ENCODE measurements around the gene DNAJC16. TPM values are rescaled to one million over a fixed set of nuclear protein-coding genes. Genes with fewer than 3 reads are reported as not detected.

DNAJC16 gene
- total RNA-seq, 1 experiment from 2014 or later = 9.2 TPM

DNA sequence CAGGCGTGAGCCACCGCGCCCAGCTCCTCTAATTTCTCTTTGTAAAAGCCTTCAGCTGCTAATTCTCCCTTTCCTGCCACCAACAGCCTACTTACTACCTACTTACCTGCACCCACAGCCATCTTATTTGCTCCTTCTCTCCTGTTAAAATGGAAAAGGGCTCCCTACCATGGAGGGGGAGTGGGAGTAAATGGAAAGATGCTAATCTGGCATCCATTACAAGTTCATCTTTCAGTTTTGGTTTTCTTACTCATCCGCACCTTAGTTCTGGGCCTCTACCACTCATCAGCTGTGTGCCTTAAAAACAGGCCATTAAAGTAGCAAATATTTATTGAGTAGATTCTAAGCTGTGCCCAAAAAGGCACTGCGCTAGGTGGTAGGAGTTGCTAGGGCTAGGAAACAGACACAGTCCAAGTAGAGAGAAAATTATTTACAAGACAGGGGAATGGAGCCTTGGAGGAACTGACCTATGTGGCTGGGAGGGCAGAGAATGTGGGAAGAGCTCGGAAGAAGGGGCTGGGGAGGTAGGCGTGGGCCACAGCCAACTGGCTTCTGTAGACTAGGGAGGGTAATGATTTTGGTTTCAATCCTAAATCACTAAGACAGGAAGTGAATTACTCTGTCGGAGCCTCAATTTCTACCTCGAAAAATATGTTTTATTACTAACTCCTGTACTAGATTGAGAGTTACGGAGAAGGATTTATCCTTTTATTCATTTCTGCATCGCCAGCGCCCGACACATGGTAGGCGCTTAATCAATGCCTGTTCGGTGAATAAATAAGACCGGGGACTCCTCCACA, 89.9 kb downstream of the DNAJC16 start:
- Histone ChIP-seq H3K79me2 (ENCODE audit: low read length) (peaks cover 38% of the 10 kb centered on the region), H3K27ac (ENCODE audit: low read length) (peak overlapping the region; percentile 38), H3K4me3 (ENCODE audit: low read length) (peak overlapping the region; percentile 74), H3K9ac (ENCODE audit: low read length) (peak overlapping the region; percentile 50), H3K9me3 (ENCODE audit: low read length) (no peaks in the 10 kb centered on the region), H4K20me1 (ENCODE audit: low read length) (peaks cover 13% of the 10 kb centered on the region), H3K4me1 (ENCODE audit: insufficient read depth, low read length) (peaks cover 33% of the 10 kb centered on the region), H3K9me2 (replicated peaks; ENCODE audit: low read length) (no peaks in the 10 kb centered on the region), H3K27me3 (ENCODE audit: low read length) (no peaks in the 10 kb centered on the region), H2AFZ (ENCODE audit: low read length) (peak overlapping the region; percentile 91), H3K36me3 (ENCODE audit: low read depth, low read length) (no peaks in the 10 kb centered on the region), H3F3A (ENCODE audit: low read length, unreplicated experiment) (peaks cover 4% of the 10 kb centered on the region), H3K4me2 (ENCODE audit: low read length) (peak overlapping the region; percentile 81)
- CTCF ChIA-PET = no interaction called here
- DNase-seq (no peak), ATAC-seq (peak; percentile 5)
- intact Hi-C loops (cut with micrococcal nuclease) = loop anchor here (2.0 kb wide), 1 partner anchor 14 kb away; no protein-coding TSS in a partner anchor
- POLR2A ChIA-PET (ENCODE audit: unreplicated experiment) = no interaction called here
- TF ChIP-seq EZH2 (IDR thresholded peaks at IDR 0.05; ENCODE audit: low read length, unreplicated experiment) = no peak
- TF ChIP-seq, protein P1, sequence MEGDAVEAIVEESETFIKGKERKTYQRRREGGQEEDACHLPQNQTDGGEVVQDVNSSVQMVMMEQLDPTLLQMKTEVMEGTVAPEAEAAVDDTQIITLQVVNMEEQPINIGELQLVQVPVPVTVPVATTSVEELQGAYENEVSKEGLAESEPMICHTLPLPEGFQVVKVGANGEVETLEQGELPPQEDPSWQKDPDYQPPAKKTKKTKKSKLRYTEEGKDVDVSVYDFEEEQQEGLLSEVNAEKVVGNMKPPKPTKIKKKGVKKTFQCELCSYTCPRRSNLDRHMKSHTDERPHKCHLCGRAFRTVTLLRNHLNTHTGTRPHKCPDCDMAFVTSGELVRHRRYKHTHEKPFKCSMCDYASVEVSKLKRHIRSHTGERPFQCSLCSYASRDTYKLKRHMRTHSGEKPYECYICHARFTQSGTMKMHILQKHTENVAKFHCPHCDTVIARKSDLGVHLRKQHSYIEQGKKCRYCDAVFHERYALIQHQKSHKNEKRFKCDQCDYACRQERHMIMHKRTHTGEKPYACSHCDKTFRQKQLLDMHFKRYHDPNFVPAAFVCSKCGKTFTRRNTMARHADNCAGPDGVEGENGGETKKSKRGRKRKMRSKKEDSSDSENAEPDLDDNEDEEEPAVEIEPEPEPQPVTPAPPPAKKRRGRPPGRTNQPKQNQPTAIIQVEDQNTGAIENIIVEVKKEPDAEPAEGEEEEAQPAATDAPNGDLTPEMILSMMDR (conservative IDR thresholded peaks at IDR 0.05; ENCODE audit: low read depth, low read length) = no peak
- TF ChIP-seq EZH2phosphoT487 (IDR thresholded peaks at IDR 0.05; ENCODE audit: borderline replicate concordance, low read length) = no peak
- TSS peak; percentile 81 for BruUV-seq (replicated peaks)

DNA sequence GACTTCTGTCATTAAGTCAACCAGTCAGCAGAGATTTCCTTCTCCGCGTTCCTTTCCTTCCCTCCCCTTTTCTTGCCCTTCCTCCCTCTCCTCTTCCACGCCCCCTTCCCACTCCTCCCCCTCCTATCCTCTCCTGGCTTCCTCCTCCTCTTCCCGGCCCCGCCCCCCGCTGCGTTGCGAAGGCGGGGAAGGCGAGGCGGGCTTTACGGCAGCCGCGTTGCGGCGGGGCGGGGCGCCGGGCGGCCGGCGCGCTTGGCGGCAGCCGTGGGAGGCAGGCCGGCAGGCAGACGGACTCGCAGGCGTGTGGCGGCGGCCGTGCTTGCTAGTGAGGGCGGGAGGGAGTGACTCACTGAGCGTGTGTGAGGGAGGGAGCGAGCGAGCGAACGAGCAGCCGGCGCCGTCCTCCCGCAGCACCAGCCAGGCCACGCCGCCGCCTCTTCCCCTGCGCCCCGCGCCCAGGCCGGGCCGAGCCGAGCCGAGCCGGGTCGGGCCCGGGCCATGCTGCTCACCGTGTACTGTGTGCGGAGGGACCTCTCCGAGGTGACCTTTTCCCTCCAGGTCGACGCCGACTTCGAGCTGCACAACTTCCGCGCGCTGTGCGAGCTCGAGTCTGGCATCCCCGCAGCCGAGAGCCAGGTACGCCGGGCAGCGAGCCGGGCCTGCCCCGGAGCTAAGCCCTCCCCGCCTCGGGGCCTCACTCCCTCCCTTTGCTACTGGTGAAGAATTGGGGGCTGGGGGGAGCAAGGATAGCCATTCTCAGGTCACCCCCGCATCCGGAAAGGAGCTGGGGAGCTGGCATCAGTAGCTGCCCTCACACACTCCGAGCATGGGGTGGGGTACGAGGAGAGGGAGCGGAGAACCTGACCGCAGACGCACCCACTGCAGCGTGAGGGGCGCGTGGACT, 90.8 kb downstream of the DNAJC16 start, which contains the start of gene DDI2:
Gene DDI2 (plus strand): TSS at position 286 of the 904 bp plus-strand sequence. CDS start 213 bp downstream, at position 499.
- Histone ChIP-seq H3K9me3 (ENCODE audit: low read length) (no peaks in the 10 kb centered on the region), H3K36me3 (ENCODE audit: low read depth, low read length) (no peaks in the 10 kb centered on the region), H3F3A (ENCODE audit: low read length, unreplicated experiment) (peaks cover 4% of the 10 kb centered on the region), H2AFZ (ENCODE audit: low read length) (peak within 1 kb of the TSS; percentile 91), H3K4me1 (ENCODE audit: insufficient read depth, low read length) (peaks cover 33% of the 10 kb centered on the region), H3K9me2 (replicated peaks; ENCODE audit: low read length) (no peaks in the 10 kb centered on the region), H3K27ac (ENCODE audit: low read length) (peak within 1 kb of the TSS; percentile 76), H3K27me3 (ENCODE audit: low read length) (no peaks in the 10 kb centered on the region), H3K4me3 (ENCODE audit: low read length) (peak within 1 kb of the TSS; percentile 86), H3K4me2 (ENCODE audit: low read length) (peak within 1 kb of the TSS; percentile 91), H3K79me2 (ENCODE audit: low read length) (peaks cover 47% of the 10 kb centered on the region), H4K20me1 (ENCODE audit: low read length) (peaks cover 21% of the 10 kb centered on the region), H3K9ac (ENCODE audit: low read length) (peak within 1 kb of the TSS; percentile 74)
- TF ChIP-seq EZH2phosphoT487 (IDR thresholded peaks at IDR 0.05; ENCODE audit: borderline replicate concordance, low read length) (peak; percentile 89), EZH2 (IDR thresholded peaks at IDR 0.05; ENCODE audit: low read length, unreplicated experiment) (no peak)
- DNase-seq = peak; percentile 98
- intact Hi-C loops (cut with micrococcal nuclease) = loop anchor here (2.0 kb wide), 2 partner anchors 15 to 91 kb away; partner anchors contain the start of gene DNAJC16
- ChIA-PET CTCF (no interaction called here), POLR2A (ENCODE audit: unreplicated experiment) (interaction anchor here (0.6 kb wide), 1 partner anchor 215 kb away, joined by 6 read pairs; no protein-coding TSS in a partner anchor)
- peak; percentile 82 for ATAC-seq
- BruUV-seq (replicated peaks) = no TSS peak

Measured in PC-3 (cell line).